NCI-H1092 treated with DMSO at 0.1 percent for 48 hours (cell line): Measurements from ENCODE around the gene PSTPIP1.
A peak's percentile ranks its signal among the peaks of the same experiment; 100 is the strongest.

Experiments used
- DNase-seq: peaks from one replicate; lab custom pipeline; 2025; lab: John Stamatoyannopoulos, UW

The PSTPIP1 gene

GRCh38 chr15:77070495-77071304 lies 75.8 kb downstream of the PSTPIP1 start, which contains the start of gene TSPAN3:
Gene TSPAN3 (minus strand): TSS chr15:77071109. CDS start chr15:77070954, 155 bp downstream.
- peak; percentile 84 for DNase-seq

DNA sequence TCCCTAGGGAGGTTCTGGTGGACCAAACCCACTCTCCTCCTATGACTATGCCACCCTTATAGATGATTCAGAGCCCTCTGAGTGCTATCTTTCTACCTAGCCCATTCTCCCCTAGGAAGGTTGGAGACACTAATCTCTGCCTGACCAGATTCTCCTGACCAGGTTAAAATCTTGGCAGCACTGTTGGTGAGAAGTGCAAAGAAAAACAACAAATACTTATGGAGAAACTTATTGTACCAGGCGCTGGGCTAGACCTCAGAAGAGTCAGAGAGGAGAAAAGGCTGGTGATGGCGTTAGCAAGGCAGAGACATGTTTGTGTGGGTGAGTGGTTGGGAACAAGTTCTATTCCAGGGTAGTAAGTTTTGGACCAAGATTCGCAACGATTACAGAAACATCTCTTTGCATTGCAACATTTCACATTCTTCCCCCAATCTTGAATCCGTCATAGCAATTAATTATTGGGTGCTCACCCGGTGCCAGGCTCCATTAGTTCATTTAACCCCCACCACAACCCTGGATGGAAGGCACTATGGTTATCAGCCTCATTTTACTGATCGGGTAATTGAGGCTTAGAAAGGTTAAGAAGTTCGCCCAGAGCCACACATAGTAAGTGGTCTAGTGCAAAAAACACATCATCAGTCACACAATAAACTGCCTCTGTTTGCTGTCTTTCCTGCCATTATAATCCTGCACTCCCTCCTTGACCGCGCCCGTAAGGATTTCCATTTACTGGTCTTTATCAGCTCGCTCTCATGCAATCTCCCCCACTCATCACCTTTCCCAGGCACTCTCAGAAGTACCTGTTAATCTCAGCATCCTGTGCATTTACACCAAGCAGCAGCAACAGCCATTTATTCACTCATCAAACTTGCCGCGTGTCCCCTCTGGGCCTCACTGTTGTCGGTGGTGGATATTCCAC lies 76.6 kb downstream of the PSTPIP1 start:
- no peak for DNase-seq

DNA sequence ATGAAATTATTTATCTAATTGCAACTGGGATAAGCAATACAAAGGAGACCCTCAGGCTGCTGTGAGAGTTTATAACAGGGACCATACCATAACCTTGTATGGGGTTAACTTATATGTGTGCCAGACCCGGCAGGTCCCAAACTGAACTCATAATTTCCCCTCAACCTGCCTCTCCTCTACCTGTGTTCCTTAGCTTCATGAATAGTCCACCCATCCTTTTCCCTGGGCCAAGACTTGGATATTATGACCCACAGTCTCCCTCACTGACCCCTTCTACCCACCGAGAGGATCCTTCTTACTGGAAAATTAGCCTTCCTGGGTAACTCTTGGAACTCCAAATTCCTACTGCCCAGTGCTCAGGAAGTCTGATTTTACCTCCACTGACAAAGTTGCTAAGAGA lies 79.4 kb downstream of the PSTPIP1 start:
- DNase-seq = no peak

GRCh38 chr15:77075528-77075927 lies 80.6 kb downstream of the PSTPIP1 start:
- DNase-seq = no peak

DNA sequence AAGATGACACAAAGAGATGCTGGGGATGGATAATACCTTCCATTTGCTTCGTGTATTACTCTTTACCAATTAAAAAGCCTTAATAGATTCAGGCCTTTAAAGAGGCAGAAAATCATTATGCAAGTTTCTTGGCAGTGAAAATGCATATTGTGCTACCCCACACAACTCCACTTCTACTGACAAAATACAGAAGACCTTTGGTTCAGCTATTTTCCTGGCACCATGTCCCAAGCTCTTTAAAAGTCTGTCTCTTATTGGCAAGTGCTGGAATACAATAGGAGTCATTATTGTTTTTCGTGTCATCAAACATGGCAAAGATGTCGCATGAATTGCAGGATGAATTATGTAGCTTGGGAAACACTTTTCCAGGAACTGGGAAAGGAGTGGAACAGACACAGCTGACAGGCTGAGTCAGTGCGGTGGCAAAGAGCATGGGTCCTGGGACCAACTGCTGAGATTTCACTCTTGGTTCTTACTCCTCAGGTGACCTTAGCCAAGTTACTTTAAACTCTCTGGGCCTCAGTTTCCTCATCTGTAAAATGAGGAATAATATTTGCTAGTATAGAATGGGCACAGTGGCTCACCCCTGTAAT lies 81.5 kb downstream of the PSTPIP1 start:
- no peak for DNase-seq

DNA sequence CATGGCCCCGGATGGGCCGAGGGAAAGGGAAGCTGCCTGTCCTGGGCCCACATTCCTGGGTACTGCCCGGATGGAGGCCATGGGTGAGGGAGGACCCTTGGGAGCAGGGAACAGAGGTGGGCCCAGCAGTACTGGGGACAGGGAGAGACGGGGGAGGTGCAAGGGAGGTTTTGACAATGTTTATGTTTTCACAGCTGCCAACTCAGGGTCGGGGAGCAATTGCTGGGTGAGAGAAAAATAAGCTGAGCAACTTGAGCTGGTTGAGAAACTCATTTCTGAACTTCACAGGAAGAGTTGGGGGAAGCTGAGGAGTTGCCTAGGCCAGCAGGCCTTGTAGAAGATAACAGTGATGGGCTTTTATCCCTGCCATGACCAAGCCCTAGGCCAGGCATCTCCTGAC lies 87.0 kb downstream of the PSTPIP1 start:
- DNase-seq = no peak

DNA sequence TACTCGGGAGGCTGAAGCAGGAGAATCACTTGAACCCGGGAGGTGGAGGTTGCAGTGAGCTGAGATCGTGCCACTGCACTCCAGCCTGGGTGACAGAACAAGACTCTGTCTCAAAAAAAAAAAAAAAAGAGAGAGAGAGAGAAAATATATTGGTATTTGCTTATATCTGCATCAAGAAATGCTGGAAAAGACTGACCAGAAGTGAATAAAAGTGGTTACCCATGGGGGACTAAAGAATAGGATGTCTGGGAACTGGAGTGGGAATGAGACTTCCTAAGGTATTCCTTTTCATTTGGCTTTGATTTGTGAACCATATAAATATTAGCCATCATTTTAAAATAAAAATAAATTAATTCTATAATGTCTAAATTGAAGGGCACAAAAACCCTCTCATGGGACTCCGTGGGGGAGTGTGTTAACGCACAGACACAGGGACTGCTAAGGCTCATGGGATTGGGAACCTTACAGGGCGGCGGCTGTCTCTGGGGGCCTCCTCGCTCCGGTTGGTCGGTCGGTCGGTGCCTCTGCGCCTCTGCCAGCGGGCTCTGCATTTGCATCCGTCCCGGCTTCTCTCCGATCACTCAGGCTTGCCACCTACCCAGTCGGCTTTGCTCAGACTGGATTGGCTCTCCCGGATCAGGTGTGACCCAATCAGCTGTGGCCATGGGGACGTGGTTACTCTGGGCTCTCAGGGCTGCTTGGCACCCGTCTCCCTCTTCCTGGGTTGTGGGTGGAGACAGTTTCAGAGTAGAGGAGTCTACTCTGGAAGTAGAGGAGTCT lies 88.6 kb downstream of the PSTPIP1 start:
- peak; percentile 85 for DNase-seq

GRCh38 chr15:77084436-77084835 lies 89.5 kb downstream of the PSTPIP1 start:
- no peak for DNase-seq

DNA sequence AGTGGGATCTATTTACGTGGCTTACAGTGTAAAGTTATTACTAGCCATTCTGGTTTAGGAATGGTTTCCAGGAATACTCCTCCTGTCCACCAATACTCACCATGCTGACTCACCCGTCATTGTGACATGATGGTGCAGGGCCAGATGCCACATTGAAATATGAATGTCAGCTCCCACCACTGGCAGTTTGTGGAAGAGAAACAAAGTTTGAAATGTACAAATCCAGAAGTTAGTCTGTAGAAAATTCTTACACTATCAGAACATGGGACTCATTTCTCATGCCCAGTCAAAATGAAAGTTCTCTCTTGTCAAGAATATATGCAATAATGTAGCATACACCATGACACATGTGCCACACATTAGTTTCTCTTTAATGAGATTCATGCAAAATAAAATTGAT lies 90.4 kb downstream of the PSTPIP1 start:
- no peak for DNase-seq
